Uterus (tissue), 4 donors: ENCODE results near the gene SOS2. TPM values are rescaled to one million over a fixed set of nuclear protein-coding genes. Genes with fewer than 3 reads are reported as not detected.

Experiments used
- DNase-seq, 2 donors: peaks; one replicate each; pipeline ENCODE4 v3.0.0-alpha.2; 2019 to 2020
- H3K27ac ChIP-seq, 2 donors: fragments of 200-600 bp; sonication (generic); 1 replicate in 1 of 2; 2 replicates in 1 of 2; pipeline ENCODE4 v1.5.1; 2016 to 2018
- H3K27me3 ChIP-seq, 2 donors: fragments of 200-600 bp; sonication (generic); one replicate each; pipeline ENCODE4 v1.5.1; 2018 to 2019; ENCODE audit warnings: control low read depth in 1 of 2
- H3K36me3 ChIP-seq, 2 donors: fragments of 200-600 bp; sonication (generic); one replicate each; pipeline ENCODE4 v1.5.1; 2019; ENCODE audit warnings: control low read depth in 1 of 2
- H3K4me1 ChIP-seq, 2 donors: fragments of 200-600 bp; sonication (generic); one replicate each; pipeline ENCODE4 v1.5.1; 2018 to 2019; ENCODE audit warnings: control low read depth in 1 of 2
- H3K4me3 ChIP-seq, 2 donors: fragments of 200-600 bp; sonication (generic); 1 replicate in 1 of 2; 2 replicates in 1 of 2; pipeline ENCODE4 v1.5.1; 2018 to 2019; ENCODE audit warnings: mild to moderate bottlenecking in 1 of 2
- H3K9me3 ChIP-seq, 2 donors: fragments of 200-600 bp; sonication (generic); one replicate each; pipeline ENCODE4 v1.5.1; 2019; ENCODE audit warnings: control low read depth in 1 of 2
- CTCF ChIP-seq, 4 experiments: fragments of 200-600 bp in 2 of 4; fragments of 450-650 bp in 2 of 4; sonication (generic) in 2 of 4; IDR thresholded peaks; one replicate each; pipeline ENCODE4 v1.5.1; 2016 to 2019; ENCODE audit warnings: antibody characterized with exemption in 4 of 4, mild to moderate bottlenecking in 2 of 4, moderate library complexity in 1 of 4
- POLR2A ChIP-seq, 2 donors: fragments of 450-650 bp; IDR thresholded peaks; one replicate each; pipeline ENCODE4 v1.6.1; 2016; ENCODE audit warnings: antibody characterized with exemption in 2 of 2, mild to moderate bottlenecking in 1 of 2, moderate library complexity in 1 of 2
- intact Hi-C: fragments of 100-400 bp; cut with DNase I; formaldehyde crosslinking; loops from one replicate; pipeline ENCODE4 v1.15.1; 2023; ENCODE audit warnings: low total_unique reads
- total RNA-seq, 4 donors: library from RNA; depleted of rRNA in 3 of 4; stranded (reverse); fragments of >200 nt in 3 of 4; gene quantifications; one replicate each; pipeline versions ENCODE4 v1.1.0 to v1.2.4, GENCODE V29; 2014 to 2023
- donor health status: DM: yes; HTN: yes; CAD: no.

The SOS2 gene
- total RNA-seq, 4 donors from 2014 or later, result 21.8 to 66.9 (median 32.8) TPM

GRCh38 chr14:50249136-50249775 lies 17.9 kb upstream of the SOS2 start:
- no peaks in the 10 kb centered on the region for H3K9me3 ChIP-seq
- H3K4me3 ChIP-seq, result no peak overlapping the region
- H3K27ac ChIP-seq, result no peak overlapping the region
- no peaks in the 10 kb centered on the region for H3K4me1 ChIP-seq
- H3K27me3 ChIP-seq, result no peaks in the 10 kb centered on the region
- no peaks in the 10 kb centered on the region for H3K36me3 ChIP-seq
- TF ChIP-seq CTCF (IDR thresholded peaks at IDR 0.05) (no peak), POLR2A (IDR thresholded peaks at IDR 0.05) (no peak)
- DNase-seq, result no peak
- intact Hi-C loops, result no loop called here

- H3K4me3 ChIP-seq, result no peak overlapping the region
- H3K36me3 ChIP-seq, result no peaks in the 10 kb centered on the region
- no peak for DNase-seq
- H3K27me3 ChIP-seq, result no peaks in the 10 kb centered on the region
- no peaks in the 10 kb centered on the region for H3K9me3 ChIP-seq
- TF ChIP-seq CTCF (IDR thresholded peaks at IDR 0.05) (no peak), POLR2A (IDR thresholded peaks at IDR 0.05) (no peak)
- no peak overlapping the region for H3K27ac ChIP-seq
- intact Hi-C loops, result no loop called here
- no peaks in the 10 kb centered on the region for H3K4me1 ChIP-seq
Measured at GRCh38 chr14:50247245-50247644, 15.9 kb upstream of the SOS2 start.

- H3K4me3 ChIP-seq, result no peak overlapping the region
- no peaks in the 10 kb centered on the region for H3K36me3 ChIP-seq
- no peak for TF ChIP-seq CTCF (IDR thresholded peaks at IDR 0.05)
- no peak for TF ChIP-seq POLR2A (IDR thresholded peaks at IDR 0.05)
- H3K27ac ChIP-seq, result no peak overlapping the region
- intact Hi-C loops, result no loop called here
- no peaks in the 10 kb centered on the region for H3K9me3 ChIP-seq
- no peak for DNase-seq
- no peaks in the 10 kb centered on the region for H3K27me3 ChIP-seq
- H3K4me1 ChIP-seq, result no peaks in the 10 kb centered on the region
Measured at GRCh38 chr14:50242566-50243310, 11.4 kb upstream of the SOS2 start.

- no peak for DNase-seq
- no peaks in the 10 kb centered on the region for H3K4me1 ChIP-seq
- TF ChIP-seq POLR2A (IDR thresholded peaks at IDR 0.05) (no peak), CTCF (IDR thresholded peaks at IDR 0.05) (no peak)
- no peak overlapping the region for H3K27ac ChIP-seq
- no peak overlapping the region for H3K4me3 ChIP-seq
- no peaks in the 10 kb centered on the region for H3K27me3 ChIP-seq
- intact Hi-C loops, result no loop called here
- H3K36me3 ChIP-seq, result no peaks in the 10 kb centered on the region
- no peaks in the 10 kb centered on the region for H3K9me3 ChIP-seq
Measured at GRCh38 chr14:50242096-50242495, 10.7 kb upstream of the SOS2 start.

GRCh38 chr14:50237427-50237826 lies 6.0 kb upstream of the SOS2 start:
- TF ChIP-seq CTCF (IDR thresholded peaks at IDR 0.05) (no peak), POLR2A (IDR thresholded peaks at IDR 0.05) (no peak)
- no peaks in the 10 kb centered on the region for H3K36me3 ChIP-seq
- H3K27ac ChIP-seq, result no peak overlapping the region
- no peaks in the 10 kb centered on the region for H3K9me3 ChIP-seq
- no peak overlapping the region for H3K4me3 ChIP-seq
- intact Hi-C loops, result no loop called here
- no peaks in the 10 kb centered on the region for H3K4me1 ChIP-seq
- DNase-seq, result no peak
- no peaks in the 10 kb centered on the region for H3K27me3 ChIP-seq
